ENCODE results near the gene AKAIN1.

DNA sequence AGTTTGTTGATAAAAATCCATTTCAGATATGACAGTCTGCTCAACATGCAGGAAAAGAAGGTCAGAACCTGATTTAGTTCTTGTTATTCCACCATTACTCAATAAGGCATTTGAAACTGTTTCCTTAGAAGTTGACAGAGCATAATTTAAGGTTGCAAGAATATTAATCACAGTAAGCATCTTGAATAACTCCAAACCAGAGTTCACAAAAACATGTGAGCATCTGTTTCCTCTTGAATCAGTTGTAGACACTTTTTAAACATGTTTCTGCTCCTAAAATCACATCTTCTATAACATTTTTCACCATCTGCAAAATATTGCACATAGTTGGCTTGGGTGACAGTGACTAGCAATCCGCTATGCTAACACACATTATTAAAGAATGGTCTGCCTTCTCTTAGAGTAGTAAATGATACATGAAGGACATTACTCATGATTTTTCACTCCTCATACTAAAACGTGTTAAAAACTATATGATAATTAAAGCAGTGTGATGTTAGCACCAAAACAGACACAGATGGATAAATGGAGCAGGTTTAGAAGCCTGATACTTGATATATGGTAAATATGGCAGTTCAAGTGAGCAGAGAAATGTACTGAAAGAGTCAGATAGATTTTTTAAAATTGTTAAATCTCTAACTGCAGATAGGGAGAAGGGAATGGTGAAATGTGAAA lies 30.3 kb downstream of the AKAIN1 start:
- TF ChIP-seq, protein P1, sequence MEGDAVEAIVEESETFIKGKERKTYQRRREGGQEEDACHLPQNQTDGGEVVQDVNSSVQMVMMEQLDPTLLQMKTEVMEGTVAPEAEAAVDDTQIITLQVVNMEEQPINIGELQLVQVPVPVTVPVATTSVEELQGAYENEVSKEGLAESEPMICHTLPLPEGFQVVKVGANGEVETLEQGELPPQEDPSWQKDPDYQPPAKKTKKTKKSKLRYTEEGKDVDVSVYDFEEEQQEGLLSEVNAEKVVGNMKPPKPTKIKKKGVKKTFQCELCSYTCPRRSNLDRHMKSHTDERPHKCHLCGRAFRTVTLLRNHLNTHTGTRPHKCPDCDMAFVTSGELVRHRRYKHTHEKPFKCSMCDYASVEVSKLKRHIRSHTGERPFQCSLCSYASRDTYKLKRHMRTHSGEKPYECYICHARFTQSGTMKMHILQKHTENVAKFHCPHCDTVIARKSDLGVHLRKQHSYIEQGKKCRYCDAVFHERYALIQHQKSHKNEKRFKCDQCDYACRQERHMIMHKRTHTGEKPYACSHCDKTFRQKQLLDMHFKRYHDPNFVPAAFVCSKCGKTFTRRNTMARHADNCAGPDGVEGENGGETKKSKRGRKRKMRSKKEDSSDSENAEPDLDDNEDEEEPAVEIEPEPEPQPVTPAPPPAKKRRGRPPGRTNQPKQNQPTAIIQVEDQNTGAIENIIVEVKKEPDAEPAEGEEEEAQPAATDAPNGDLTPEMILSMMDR (IDR thresholded peaks at IDR 0.05) = no peak
- TF ChIP-seq EZH2phosphoT487 (IDR thresholded peaks at IDR 0.05) (no peak), EZH2 (IDR thresholded peaks at IDR 0.05) (no peak)

All from neural progenitor cell (in vitro differentiated cells).